Embryonic facial prominence (tissue), 1 donor: Measurements from ENCODE around the gene FBXO27.
"Not testable (repeated sequence)": the region's sequence is repeated elsewhere in the genome, so short reads cannot be mapped to it uniquely, and the experiment has no call there.

ENCODE experiments used
- DNase-seq: peaks from one replicate; pipeline ENCODE4 v3.0.0-alpha.2; 2016; ENCODE audit errors: extremely low spot score

FBXO27 gene, protein sequence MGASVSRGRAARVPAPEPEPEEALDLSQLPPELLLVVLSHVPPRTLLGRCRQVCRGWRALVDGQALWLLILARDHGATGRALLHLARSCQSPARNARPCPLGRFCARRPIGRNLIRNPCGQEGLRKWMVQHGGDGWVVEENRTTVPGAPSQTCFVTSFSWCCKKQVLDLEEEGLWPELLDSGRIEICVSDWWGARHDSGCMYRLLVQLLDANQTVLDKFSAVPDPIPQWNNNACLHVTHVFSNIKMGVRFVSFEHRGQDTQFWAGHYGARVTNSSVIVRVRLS

GRCh38 chr19:39032063-39032918 lies at the start of gene FBXO27:
TSS of gene FBXO27 (minus strand) at chr19:39032549. CDS start at chr19:39032227, 322 bp downstream.
- no peak for DNase-seq

GRCh38 chr19:39080431-39080830 lies 48.1 kb upstream of the FBXO27 start:
- DNase-seq, result no peak

DNA sequence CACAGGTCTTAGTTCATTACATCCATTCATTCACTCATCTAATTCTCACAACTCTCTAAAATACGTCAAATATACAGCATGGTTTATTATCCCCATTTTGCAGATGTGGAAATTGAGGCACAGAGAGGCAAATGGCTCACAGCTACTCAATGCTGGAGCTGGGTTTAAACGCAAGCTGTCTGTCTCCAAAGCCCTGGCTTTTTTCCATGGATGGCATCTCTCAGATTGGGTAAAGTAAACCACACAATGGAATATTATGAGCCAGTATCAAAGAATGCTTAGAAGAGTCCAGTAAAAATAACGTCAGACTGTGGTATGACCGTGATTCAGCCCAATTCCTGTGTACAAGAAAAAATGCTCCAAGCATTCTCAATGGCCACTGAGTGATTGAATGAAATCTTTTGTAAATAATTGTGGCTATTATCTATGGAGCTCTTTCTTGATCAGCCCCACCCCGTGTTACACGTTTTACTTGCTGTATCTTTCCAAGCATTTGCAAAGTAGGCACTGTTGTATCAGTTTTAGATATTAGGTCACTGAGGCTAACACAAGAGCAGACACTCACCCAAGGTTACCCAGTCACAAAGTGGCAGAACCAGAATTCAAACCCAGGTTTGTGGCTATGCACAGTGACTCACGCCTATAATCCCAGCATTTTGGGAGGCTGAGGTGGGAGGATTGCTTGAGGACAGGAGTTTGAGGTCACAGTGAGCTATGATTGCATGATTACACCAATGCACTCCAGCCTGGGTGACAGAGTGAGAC lies 46.3 kb upstream of the FBXO27 start:
- no peak for DNase-seq

DNA sequence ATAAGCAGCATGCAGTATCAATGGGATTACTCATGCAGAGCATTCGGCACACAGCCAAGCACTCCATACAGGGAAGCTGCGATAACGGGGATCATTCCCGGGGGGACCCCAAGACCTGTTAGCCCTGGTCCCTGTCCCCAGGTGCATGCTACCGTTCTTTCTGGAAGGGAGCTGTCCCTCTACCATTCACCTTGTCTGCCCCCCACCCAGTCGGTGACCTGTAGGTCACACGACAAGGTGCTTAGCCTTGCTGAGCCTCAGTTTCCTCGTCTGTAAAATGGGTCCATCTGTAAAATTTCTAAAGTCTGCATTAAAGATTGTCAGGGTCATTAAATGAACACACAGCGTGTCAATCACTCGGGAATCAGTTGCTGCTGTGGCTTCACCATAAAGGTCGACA lies 45.0 kb upstream of the FBXO27 start:
- DNase-seq, result no peak

- DNase-seq, result no peak
Observed at GRCh38 chr19:39074942-39075341, 42.6 kb upstream of the FBXO27 start.

DNA sequence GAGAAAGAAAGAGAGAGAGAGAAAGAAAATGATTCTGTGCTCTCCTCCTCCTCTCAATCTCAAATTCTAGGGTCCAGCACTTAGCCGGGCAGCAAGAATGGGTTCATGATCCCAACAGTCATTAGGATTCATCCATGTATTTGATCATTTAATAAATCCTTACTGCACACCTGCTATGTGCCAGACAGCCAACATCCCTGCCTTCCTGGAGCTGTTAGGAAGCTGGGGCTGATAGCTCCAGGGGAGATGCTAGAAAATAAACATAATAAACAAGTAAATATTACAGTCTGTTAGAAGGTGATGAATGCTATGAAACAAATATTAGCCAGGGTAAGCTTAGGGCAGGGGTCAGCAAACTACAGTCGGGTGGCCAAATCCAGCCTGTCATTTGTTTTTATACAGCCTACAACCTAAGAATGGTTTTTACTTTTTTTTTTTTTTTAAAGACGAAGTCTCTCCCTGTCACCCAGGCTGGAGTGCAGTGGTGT lies 41.9 kb upstream of the FBXO27 start:
- no peak for DNase-seq

- no peak for DNase-seq
Observed at GRCh38 chr19:39070888-39071287, 38.5 kb upstream of the FBXO27 start.

DNA sequence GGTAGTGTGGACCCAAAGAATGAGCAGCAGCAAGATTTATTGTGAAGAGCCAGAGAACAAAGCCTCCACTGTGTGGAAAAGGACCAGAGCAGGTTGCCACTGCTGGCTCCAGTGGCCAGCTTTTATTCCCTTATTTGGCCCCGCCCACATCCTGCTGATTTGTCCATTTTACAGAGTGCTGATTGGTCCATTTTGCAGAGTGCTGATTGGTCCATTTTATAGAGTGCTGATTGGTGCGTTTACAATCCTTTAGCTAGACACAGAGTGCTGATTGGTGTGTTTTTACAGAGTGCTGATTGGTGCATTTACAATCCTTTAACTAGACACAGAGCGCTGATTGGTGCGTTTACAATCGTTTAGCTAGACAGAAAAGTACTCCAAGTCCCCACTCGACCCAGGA lies 35.9 kb upstream of the FBXO27 start:
- DNase-seq, result not testable (repeated sequence)

DNA sequence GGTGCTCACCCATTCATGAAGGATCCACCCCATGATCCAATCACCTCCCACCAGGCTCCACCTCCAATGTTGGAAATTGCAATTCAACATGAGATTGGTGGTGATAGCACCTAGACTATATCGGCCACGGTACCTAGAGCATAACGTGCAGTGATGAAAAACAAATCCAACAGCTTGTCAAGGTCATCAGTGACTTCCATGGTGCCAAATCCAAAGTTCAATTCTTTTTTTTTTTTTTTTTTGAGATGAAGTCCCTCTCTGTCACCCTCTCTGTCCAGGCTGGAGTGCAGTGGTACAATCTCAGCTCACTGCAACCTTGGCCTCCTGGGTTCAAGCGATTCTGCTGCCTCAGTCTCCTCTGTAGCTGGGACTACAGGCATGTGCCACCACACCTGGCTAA lies 34.8 kb upstream of the FBXO27 start:
- DNase-seq, result no peak

DNA sequence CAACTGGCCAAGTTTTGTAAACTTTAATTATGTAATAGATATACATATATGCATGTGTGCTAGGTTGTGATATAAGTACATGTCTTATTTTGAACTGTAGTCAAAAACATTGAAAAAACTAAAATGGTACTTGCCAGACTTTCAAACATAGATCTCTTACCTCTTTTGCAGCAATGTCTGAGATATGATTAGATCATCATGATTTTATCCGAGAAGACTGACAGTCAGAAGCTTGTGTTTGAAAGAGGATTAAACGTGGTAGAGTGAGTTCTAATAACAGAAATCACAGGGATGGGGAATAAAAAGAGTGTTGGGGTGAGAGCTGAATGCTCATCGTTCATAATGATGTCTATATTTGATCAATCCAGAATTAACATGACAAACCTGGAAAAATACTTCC lies 33.6 kb upstream of the FBXO27 start:
- DNase-seq, result no peak

DNA sequence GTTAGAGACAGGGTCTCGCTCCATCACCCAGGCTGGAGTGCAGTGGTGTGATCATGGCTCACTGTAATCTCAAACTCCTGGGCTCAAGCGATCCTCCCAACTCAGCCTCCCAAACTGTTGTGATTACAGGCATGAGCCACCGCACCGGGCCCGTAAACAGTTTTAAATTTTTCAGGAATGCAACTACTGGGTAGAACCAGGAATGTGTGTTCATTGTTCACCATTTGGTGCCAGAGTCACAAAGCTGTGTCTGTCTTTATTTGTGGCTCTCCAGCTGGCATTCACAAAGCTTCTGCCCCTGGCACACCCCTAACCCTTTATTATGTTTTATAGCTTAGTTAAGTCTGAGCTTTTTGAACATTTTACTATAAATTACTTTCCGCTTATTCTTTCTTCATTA lies 32.1 kb upstream of the FBXO27 start:
- DNase-seq, result no peak

DNA sequence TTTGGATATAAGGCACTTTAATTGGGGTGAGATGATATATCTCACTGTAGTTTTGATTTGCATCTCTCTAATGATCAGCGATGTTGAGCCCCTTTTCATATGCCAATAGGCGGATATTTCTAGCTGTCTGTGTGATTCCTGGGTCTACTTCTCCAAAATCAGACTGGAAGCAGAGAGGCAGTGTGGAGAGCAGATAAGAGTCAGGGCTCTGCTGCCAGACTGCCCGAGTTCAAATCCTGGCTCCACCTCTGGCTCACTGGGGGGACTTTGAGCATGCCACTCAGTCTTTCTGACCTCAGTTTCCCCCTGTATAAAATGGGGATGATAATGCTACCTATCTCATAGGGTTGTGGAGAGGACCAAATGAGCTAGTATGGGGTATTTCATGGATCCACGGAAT lies 27.8 kb upstream of the FBXO27 start:
- no peak for DNase-seq

- no peak for DNase-seq
Observed at GRCh38 chr19:39059302-39059701, 27.0 kb upstream of the FBXO27 start.

GRCh38 chr19:39057615-39058014 lies 25.3 kb upstream of the FBXO27 start:
- no peak for DNase-seq

DNA sequence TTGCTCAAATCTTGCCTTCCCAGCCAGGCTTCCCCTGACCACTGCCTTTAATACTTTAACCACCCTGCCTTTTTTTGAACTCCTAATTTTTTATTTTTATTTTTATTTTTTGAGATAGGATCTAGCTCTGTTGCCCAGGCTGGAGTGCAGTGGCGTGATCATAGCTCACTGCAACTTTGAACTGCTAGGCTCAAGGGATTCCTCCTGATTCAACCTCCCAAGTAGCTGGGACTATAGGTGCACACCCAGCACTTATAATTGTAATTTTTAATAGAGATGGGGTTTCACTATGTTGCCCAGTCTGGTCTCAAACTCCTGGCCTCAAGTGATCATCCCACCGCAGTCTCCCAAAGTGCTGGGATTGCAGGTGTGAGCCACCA lies 21.7 kb upstream of the FBXO27 start:
- no peak for DNase-seq

DNA sequence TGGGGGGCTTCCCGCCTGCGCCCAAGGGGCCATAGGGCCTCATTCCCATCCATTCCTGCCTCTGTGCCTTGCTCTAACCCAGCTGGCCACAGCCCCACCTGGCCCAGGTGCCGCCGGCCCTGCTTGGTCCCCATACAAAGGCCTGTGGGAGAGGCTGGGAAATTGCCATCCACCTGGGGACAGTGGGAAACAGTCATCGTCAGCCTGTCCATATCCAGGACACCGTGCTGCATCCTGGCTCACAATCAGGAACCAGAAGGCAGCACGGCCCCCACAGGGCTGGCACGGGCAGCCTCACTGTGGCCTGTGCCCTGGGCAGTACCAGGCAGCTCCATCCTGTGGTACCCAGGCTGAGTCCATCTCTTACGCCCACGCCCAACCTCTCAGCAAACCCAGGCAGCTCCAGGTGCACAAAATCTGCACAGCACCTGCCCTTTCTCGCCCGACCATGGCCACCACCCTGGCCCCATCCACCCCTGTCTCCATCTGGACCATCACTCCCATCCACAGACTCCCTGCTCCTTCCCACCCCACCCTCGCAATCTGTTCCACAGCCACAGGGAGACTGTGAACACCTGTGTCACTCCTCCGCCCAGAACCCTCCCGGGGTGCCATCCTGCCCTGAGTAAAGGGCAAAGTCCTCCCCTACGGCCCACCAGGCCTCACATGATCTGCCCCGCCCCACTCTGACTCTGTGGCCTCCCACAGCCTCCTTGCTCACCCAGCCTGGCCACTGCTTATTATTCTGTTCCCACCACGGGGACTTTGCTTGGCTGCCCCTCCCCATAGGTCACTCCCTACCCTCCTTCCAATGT lies 21.1 kb upstream of the FBXO27 start:
- DNase-seq, result no peak

DNA sequence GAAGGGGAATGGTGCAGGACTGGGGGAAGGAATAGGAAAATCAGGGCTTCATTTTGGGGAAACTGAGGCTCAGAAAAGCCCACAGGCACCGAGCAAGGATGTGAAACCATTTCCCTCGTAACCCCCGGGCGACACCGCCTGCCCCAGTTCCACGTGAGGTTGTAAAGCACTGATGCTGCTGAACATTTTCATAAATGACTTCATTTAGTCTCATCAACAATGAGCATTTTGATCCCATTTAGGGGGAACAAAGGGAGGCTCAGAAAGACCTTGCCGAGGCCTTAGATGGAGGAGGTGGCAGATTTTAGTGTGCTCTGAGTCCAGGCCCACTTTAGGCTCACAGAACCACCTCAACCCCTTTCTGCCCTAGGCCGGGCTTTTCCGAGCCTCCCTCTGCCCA lies 20.5 kb upstream of the FBXO27 start:
- no peak for DNase-seq

- DNase-seq, result no peak
Observed at GRCh38 chr19:39052243-39052746, 19.9 kb upstream of the FBXO27 start.

DNA sequence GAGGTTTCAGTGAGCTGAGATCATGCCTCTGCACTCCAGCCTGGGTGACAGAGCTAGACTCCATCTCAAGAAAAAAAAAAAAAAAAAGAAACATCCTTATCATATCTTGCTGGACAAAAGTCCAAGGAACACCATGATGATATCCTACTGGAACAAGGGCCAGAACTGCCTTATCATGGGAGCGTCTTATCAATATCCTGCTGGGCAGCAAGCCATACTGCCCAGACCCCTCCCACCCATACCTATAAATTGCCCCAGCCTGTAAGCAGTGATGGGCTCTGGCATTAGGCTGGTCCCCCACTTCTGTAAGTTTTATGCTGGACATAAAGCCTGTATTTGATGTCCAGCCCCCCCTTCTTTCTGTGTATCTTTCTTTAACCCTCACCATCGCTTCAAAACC lies 14.7 kb upstream of the FBXO27 start:
- DNase-seq, result no peak

- DNase-seq, result no peak
Observed at GRCh38 chr19:39046037-39046821, 13.9 kb upstream of the FBXO27 start.

GRCh38 chr19:39045506-39045905 lies 13.2 kb upstream of the FBXO27 start:
- no peak for DNase-seq
